NK-92 (cell line): ENCODE measurements around the gene CD82.
"Not testable (repeated sequence)": the region's sequence is repeated elsewhere in the genome, so short reads cannot be mapped to it uniquely, and the experiment has no call there.

ENCODE experiments used
- DNase-seq: peaks from one replicate; lab custom pipeline; 2025; ENCODE audit not compliant: unreplicated experiment; lab: John Stamatoyannopoulos, UW

The CD82 gene

DNA sequence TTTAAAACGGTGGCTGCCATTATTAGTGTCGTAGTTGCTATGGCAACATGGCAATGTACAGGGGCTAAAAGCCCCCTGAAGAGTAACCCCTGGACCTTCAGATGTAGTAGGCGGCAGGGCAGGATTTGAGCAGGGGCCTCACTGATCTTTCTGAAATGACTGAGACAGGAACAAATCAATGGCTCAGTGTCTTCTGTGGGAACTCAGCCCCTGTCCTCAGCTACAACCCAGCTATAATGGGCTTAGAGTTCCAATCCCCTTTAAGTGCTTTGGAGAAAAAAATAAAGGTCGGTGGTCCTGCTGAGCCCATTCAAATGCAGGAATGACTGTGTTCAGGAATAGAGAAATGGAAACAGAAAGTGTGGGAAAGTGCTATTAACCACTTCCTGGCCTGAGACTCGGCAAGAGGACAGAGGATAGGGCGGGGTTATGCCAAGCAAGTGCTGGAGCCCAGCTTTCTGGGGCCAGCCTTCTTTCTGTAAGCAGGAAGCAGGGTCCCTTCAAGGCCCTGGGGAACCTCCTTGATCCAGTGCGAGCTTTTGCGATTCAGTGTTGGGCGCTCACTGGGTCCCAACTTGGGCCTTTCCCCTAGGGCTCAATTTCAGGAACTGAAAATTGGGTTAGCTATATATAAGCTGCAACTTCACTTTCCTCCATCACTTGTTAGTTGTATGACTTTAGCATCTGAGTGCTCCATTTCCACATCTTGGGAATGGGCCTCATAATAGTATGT, 6.1 kb upstream of the CD82 start:
- no peak for DNase-seq

DNA sequence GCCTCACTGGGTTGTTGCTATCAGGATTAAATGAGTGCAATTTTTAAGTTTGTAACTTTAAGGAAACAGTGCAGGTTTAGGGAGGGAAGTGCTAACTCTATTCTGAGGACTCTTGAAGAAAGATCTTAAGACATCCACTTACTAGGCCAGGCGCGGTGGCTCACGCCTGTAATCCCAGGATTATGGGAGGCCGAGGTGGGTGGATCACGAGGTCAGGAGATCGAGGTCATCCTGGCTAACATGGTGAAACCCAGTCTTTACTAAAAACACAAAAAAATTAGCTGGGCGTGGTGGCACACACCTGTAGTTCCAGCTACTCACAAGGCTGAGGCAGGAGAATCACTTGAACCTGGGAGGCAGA, 5.5 kb upstream of the CD82 start:
- DNase-seq = not testable (repeated sequence)

DNA sequence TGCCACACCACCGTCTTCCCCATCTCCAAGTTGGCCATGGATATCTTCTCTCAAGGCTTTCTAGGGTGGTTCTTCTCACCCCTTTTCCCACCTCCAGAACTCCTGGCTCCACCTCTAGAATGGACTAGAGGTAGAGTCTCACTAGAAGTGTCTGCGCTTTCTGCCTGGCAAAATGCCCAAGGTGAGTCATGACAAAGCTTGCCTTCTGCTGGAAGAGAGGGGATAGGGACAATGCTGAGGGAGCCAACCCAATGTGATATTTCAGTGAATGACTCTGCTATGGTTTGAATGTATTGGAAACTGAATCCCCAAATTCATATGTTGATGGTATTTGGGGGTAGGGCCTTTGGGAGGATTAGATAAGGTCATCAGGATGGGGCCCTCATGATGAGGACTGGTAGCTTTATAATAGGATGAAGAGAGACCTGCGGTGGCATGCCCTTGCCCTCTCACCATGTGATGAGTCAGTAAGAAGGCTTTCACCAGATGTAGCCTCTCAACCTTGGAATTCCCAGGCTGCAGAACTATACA, 4.1 kb upstream of the CD82 start:
- DNase-seq = no peak

DNA sequence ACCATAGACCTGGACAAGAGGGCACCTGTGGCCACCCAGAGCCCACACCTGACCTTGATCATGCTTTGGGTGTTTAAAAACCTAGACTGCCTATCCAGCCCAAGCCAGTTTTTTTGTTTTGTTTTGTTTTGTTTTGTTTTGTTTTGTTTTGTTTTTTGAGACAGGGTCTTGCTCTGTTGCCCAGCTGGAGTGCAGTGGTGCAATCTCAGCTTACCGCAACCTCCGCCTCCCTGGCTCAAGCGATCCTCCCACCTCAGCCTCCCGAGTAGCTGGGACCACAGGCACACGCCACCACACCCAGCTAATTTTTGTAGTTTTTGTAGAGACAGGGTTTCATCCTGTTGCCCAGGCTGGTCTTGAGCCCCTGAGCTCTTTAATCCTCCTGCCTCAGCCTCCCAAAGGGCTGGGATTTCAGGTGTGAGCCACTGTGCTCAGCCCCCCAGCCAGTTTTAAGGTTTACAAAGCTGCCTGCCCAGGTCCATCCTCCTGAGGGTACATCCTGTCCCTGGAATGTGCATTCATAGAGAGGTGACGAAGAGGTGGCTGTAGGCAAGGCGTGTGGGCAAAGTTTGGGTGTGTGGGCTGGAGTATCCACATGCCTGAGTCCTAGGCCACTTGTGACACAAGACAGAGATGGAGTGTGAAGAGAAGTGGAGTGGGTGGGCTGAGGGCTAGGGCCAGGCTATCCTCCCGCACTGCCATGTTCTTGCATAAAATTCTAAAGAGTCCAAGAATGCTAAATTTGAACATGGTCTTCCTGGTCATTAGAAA, 3.3 kb upstream of the CD82 start:
- DNase-seq = no peak

DNA sequence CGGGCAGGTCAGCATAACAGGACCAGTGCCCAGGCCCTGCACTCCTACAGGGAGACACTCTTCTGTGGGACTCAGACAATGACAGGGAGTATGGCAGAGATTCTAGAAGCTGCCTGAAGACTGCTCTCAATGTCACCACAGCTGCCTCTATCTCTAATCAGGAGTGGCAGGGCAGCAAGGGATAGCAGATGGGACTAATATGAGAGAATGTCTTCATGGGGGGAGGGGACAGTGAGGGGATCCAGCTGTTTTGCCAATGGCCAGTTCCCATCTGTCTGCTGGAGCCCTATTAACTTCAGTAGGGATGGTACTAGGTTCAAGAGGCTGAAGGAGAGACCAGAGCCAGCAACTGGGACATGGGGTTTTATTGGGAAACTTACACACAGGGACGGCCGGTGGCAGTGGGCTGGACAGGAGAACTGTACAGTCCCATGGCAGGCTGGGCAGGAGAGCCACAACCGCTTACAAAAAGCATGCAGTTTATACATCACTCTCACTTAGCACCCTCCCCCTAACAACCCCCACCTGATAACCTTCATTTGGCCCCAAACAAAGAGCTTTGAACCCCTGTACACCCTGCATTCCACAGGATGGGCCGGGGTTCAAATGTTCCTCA, 2.5 kb upstream of the CD82 start:
- DNase-seq = no peak

DNA sequence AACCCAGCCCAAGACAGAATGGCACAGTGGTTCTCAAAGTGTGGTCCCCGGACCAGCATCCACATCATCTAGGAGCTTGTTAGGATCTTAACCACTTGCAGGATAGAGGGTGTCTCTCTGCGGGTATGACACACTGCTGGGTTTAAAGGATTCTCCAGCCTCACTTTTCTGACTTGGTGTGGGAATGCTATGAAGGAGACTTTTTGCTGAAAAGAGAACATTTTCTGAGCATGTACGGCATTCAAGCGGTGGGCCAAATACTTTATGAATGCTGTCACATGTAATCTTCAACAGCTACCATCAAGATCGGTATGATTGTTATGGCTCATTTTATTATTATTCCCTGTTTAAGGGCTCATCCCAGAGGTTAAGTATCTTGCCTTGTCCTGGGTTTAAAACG, 1.8 kb upstream of the CD82 start:
- no peak for DNase-seq

DNA sequence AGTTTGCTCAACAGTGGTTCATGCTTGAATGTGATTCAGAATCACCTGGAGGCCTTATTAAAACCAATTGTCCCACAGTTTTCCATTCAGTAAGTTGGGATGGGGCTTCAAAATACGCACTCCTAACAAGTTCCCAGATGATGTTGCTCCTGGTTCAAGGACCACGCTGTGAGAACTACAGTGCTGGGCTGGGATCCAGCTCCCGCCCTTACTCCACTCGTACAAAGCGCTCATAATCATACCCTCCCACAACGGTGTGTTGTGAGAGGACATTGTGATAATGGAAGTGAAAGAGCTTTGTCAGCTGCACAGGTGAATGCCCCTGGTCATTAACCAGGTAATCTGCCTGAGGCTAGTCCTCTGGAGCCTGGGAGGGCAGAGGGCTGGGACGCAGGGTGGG, 1.3 kb upstream of the CD82 start:
- DNase-seq = no peak

DNA sequence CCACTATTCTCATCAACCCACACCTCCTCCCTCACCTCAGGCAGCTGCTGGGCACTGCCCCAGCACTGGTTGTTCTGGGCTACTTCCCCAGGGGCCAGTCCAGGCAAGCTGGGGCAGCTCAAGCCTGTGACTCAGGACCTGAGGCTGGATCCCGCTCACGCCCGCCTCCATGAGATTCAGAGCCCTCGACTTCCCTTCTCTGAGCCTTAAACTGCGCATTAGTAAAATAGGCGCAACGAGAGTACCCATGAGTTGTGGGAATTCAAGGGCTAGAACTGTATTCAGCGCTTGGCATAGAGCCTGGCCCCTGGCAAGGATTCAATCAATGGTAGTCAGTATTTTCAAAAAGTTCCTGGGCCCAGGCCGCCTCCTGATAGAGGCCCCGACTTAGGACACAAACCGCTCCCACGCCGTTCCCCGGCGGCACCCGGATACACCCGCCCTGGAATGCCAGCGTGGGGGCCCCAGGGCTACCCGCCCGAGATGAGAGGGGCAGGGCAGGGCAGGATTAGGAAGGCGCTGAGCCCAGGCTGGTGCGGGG, 723 bp upstream of the CD82 start:
- DNase-seq = no peak

DNA sequence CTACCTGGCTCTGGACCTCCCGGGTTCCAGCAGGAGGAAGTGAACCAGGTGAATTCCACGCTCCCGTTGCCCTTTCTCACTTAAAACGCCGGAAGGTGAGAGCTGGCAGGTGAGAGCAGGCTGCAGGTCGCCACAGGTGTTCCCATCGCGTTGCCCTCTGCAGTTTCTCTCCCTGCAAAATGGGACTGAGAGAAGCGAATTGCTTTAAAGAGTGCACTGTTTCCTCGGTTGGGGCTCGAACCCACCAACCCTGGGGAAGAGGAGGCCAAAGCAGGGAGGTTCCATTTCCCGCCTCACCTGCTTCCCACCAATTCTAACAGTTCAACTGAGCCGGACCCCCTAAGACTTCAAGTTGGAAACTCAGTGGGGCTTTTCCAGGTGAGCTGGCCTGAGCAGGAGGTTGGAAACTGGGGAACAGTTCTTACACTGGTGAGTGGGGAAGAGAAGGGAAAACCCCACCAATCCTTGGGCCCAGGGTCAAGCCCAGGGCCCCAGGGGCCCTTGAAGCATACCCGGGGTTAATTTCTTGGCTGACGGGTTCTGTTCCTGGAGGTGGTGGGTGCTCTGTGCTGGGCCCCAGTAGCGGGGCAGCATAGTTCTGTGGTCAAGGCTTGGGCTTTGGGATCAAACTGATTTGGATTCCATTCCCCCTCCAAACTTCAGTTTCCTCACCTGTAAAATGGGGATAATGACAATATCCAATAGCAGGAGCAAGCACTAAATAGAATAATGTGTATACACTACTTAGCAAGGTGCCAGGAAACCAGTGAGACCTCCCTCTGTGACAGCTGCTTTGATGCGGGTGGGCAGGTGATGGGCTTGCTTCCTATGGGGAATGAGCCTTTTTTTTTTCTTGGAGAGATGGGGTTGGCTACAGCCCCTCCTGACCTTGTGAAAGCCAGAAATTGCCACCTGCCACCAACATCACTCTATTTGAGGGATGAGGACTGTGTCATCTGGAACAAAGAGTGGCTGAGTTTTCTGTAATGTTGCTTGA, 788 bp downstream of the CD82 start:
- no peak for DNase-seq

DNA sequence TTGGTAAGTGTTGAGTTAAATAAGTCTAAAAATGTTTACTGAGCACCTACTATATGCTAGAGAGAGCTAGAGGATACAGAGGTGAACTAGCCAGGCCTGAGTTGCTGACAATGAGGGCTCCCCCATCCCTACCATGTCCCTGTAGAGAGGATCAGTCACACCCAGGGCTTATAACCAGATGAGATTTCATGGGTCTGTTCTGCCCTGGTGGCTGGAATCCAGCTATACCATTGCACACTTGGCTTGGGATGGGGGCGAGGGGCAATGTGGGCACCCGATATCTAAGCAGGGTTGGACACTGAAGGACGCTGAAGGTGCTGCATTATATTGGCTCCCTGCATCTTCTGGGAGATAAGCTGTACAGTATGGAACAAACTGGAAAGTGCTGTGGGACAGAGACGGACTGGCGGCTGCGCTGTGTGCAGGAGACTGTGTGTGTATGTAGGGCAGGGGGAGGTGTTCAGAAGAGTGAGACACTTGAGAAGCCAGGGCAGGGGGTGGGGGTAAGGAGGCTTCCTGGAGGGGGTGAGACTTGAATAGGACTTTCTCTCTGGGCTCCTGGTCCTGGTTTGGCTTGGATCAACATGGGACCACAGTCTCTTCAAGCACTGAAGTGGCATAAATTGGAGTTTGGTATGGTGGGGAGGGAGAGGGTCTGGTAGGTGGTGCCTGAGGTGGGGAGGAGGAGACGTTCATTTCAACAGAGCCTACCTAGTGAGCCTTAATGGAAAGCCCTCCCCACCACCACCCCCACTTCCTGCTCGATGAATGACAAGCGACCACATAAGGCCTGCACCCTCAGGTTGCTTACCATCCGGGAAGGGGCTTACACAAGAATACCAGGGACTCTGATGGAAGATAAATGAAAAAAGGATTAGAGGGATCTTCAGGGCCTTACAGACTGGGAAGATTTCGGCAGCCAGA, 1.8 kb downstream of the CD82 start:
- no peak for DNase-seq

DNA sequence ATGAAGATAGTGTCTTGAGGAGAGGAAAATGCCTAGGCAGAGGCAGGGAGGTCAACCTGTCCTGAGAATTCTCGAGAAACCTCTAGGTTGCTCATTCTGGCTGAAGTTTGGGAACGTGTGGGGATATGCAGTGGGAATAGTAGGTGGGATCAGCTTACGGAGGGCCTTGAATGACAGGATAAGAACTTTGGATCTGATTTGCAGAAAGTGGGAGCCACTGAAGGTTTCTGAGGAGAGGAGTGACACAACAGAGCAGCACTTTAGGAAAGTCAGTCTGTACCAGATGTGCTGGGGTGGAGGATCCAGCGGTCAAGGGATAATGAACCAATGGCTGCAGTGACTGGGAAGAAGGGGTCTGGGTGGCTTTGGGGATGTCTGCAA, 2.4 kb downstream of the CD82 start:
- no peak for DNase-seq

DNA sequence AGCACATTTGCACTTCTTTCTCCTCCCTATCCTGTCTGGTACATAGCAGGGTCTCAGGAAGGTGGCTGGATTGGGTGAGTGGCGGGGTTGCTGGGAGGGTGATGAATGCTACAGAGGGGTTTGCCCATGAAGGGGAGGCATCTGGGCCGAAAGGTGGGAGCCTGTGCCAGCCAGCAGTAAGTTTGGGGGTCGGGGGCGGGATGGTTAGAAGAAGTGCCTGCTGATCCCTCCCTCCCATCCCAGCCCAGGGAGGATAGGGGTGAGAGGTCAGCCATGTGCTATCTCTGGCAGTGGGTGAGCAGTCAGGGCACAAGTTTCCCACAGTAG, 2.8 kb downstream of the CD82 start:
- no peak for DNase-seq

DNA sequence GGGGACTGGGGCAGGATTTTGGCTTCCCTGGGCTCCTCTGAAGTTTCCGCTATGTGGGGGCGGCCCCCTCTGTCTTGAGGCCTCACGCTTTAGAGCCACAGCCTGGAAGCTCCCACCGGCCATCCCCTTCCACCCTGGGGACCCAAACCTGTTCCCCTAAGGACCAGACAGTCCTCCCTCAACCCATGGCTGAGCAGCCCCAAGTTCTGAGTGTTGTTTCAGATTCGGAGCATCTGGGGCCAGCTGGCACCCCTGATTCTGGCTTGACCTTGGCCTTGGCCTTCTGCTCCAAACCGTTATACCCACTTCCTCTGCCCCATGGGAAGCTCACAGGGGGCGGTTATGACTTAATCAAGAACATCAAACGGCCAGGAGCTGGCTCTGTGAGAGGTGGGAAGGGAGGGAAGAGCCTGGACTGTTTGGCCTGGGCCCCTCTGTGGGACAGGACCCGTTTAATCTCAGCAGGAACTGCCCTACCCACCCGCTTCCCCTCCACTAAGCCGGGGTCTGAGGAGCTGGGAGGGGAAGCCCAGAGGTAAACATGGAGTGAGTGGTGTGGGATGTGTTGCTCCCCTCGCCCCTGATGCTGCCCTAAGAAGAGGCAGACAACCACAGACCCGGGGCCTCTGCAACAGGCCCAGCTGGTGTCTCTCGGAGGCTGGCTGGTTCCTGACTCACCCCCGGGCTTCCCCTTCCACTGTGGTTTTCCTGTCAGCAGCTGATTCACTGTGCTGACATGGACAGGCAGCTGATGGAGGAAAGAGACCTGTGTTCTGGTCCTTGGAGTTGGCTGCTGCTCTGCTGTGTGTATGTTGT, 3.4 kb downstream of the CD82 start:
- no peak for DNase-seq

DNA sequence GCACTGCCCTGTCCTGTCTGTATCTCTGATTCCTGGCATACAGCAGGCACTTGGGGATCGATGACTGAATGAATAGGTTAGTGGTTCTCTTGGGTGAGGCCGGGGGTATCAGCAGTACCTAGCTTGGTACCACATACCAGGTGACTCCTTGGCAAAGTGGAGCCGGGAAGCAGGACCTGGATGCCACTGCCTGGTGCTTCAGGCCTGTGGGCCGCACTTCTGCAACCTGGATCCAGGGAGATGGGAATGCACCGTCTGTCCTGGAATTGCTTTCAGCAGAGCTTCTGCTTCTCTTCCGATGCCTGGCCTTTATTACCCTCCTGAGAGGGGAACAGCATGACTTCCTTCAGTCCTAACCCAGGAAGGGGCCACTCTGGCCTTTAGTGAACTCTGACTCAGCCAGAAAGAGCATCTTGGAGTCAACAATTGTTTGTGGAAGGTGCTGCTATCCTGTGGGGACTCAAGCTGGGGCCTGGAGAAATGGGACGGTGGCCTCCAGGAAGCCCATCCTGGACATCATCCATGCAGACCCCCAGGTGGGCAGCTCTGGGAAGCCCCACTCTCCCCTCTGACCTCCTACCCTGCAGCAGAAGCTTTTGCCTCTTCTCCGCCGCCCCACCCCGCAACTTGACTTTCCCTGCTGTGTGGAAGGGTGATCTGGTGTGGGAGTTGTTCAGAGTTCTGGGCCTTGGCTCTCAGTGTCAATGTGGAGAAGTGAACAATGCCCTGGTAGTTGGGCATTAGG, 5.1 kb downstream of the CD82 start:
- DNase-seq = no peak

DNA sequence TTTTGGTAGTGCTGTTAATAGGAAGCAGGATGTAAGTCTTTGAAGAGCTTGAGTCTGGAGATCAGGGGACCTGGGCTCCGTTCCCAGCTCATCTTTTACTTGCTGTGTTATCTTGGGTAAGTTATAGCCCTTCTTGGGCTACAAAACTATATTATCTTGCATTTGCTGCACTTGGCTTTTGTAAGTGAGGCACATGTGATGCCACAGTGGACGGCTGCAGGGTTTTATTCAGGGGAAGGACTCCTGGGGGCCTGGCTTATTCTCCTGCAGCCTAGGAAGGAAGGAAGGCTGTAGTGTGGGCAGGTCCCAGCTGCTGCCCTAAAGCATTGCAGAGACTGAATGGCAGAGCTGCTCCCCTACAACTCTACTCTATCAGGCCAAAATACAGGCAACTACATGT, 6.4 kb downstream of the CD82 start:
- no peak for DNase-seq

DNA sequence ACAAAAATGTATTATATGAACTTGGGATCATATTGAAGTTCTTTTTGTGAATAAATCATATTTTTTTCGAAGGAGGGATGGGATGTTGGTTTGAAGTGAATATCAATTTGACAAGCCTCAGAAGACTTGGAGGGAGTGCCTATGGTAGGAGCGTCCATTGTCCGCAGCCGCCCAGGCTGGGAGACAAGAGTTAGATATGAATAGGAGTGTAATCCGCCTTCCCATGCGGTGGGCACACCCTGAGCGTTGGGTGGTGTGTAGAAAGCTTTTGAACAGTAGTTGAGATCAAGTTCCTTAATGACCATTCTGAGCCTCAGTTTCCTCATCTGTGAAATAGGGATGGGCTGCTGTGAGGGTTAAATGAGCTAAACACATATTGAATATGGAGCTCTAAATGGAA, 7.0 kb downstream of the CD82 start:
- DNase-seq = no peak

DNA sequence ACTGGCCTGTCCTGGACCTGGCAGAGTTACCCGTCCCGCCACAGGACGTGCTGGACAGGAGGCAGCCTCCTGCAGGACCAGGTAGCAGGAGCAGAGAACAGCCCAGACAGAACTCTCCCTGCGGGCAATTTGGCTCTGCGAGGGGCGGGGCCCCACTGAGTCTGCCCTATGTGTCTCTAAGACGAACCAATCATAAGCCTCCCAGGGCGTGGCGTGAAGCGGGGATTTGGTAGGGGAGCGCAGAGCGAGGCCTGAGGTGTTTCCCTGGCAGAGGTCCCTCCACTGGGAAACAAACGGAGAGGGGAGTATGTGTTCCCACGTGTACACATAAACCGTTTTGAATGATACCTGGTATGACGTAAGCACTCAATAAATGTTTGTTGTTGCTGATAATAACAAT, 7.4 kb downstream of the CD82 start:
- DNase-seq = no peak

DNA sequence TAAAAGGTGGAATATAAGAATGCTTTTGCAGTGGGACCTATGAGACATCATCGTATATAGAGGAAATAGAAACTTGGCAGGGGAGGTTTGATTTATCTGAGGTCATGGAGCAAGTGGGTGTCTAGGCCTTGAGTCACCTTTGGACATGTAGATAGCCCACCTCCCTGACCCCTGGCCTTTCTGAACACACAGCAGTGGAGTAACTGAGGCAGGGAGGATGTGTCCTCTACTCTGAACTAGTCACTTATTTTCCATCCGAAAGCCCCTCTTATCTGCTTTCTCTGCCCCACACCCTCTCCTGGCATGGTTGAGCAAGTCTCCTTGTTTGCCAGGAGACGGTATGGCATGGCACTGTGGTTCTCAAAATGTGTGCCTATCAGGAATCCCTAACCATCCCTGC, 7.9 kb downstream of the CD82 start:
- DNase-seq = no peak
